HG03439 (cell line): ENCODE data around the gene SLC43A3.
"Not testable (repeated sequence)": the region's sequence is repeated elsewhere in the genome, so short reads cannot be mapped to it uniquely, and the experiment has no call there.

Experiments
- ATAC-seq: cut with Tn5 transposase; IDR thresholded peaks from one replicate; pipeline ENCODE4 v1.9.1; 2021; ENCODE audit warnings: mild to moderate bottlenecking, moderate library complexity; ENCODE audit not compliant: unreplicated experiment

SLC43A3 gene

GRCh38 chr11:57407941-57408475, 18.9 kb downstream of the SLC43A3 start:
- no peak for ATAC-seq

- no peak for ATAC-seq
These were observed 19.7 kb downstream of the SLC43A3 start for GRCh38 chr11:57407010-57407920.

GRCh38 chr11:57406337-57406904, 20.5 kb downstream of the SLC43A3 start:
- ATAC-seq: peak; percentile 71

- no peak for ATAC-seq
These were observed 21.6 kb downstream of the SLC43A3 start for GRCh38 chr11:57405271-57405860.

GRCh38 chr11:57403802-57404147, 23.1 kb downstream of the SLC43A3 start:
- no peak for ATAC-seq

- not testable (repeated sequence) for ATAC-seq
These were observed 23.7 kb downstream of the SLC43A3 start for GRCh38 chr11:57403003-57403801.

- no peak for ATAC-seq
These were observed 24.5 kb downstream of the SLC43A3 start for GRCh38 chr11:57402188-57403002.

- ATAC-seq: no peak
These were observed 26.8 kb downstream of the SLC43A3 start for GRCh38 chr11:57399972-57400578.

- no peak for ATAC-seq
These were observed 27.7 kb downstream of the SLC43A3 start for GRCh38 chr11:57399221-57399620.

- no peak for ATAC-seq
These were observed 29.4 kb downstream of the SLC43A3 start for GRCh38 chr11:57397394-57397990.

GRCh38 chr11:57396744-57397143, 30.2 kb downstream of the SLC43A3 start:
- no peak for ATAC-seq

GRCh38 chr11:57395905-57396623, 30.9 kb downstream of the SLC43A3 start:
- no peak for ATAC-seq

GRCh38 chr11:57394203-57394965, 32.5 kb downstream of the SLC43A3 start:
- no peak for ATAC-seq

- ATAC-seq: no peak
These were observed 34.2 kb downstream of the SLC43A3 start for GRCh38 chr11:57392763-57393105.

- ATAC-seq: no peak
These were observed 34.7 kb downstream of the SLC43A3 start for GRCh38 chr11:57392066-57392762.

- ATAC-seq: no peak
These were observed 35.4 kb downstream of the SLC43A3 start for GRCh38 chr11:57391539-57391938.

- no peak for ATAC-seq
These were observed 35.8 kb downstream of the SLC43A3 start for GRCh38 chr11:57391111-57391510.
